B cell (primary cell): ENCODE data around the gene KLHL6. TPM values are rescaled to one million over a fixed set of nuclear protein-coding genes. Genes with fewer than 3 reads are reported as not detected.
A peak's percentile ranks its signal among the peaks of the same experiment; 100 is the strongest.

Source experiments
- ATAC-seq: fragments of 200-7000 bp; cut with Tn5 transposase; one replicate; pipeline ENCODE4 v1.10.0; 2021; ENCODE audit warnings: low read depth, mild to moderate bottlenecking, moderate number of reproducible peaks, moderate library complexity
- CTCF ChIA-PET: fragments of 350-600 bp; sonication (Branson Sonifier 250); formaldehyde crosslinking; loops from one replicate; lab custom pipeline; 2021; ENCODE audit warnings: antibody characterized with exemption, inconsistent platforms; lab: Charles Lee
- POLR2A ChIA-PET: fragments of 350-600 bp; sonication (Branson Sonifier 250); formaldehyde crosslinking; loops from one replicate; lab custom pipeline; 2021; ENCODE audit warnings: antibody characterized with exemption; lab: Charles Lee
- DNase-seq: peaks from one replicate; pipeline ENCODE4 v3.0.0; 2013
- H2AFZ ChIP-seq: 2 replicates; pipeline ENCODE4 v1.6.1; 2012; ENCODE audit warnings: mild to moderate bottlenecking, low read depth, low read length; ENCODE audit not compliant: insufficient read depth, poor library complexity, severe bottlenecking
- H3K27ac ChIP-seq, 2 donors: 1 replicate in 1 of 2; 2 replicates in 1 of 2; pipeline ENCODE4 v1.5.1; 2012 to 2013; ENCODE audit warnings: low read length in 2 of 2, mild to moderate bottlenecking in 2 of 2, moderate library complexity in 1 of 2
- H3K27me3 ChIP-seq, 4 experiments: fragments of 200-600 bp in 1 of 4; sonication (generic) in 1 of 4; replicated peaks in 1 of 4; 1 replicate in 2 of 4; 2 replicates in 2 of 4; pipeline versions ENCODE4 v1.6.1 to v1.7.0; 2013 to 2016; ENCODE audit warnings: low read length in 3 of 4, mild to moderate bottlenecking in 2 of 4, mixed read lengths in 1 of 4, moderate library complexity in 1 of 4; ENCODE audit not compliant: insufficient read depth in 4 of 4, control insufficient read depth in 3 of 4; ENCODE audit errors: control extremely low read depth in 1 of 4
- H3K36me3 ChIP-seq, 2 experiments: replicated peaks in 1 of 2; 1 replicate in 1 of 2; 2 replicates in 1 of 2; pipeline versions ENCODE4 v1.6.1 to v1.7.1; 2013; ENCODE audit warnings: low read length in 1 of 2; ENCODE audit not compliant: insufficient read depth in 2 of 2, control insufficient read depth in 1 of 2; ENCODE audit errors: control extremely low read depth in 1 of 2, extremely low read depth in 1 of 2
- H3K4me1 ChIP-seq, 2 donors: fragments of 200-600 bp in 1 of 2; sonication (generic) in 1 of 2; 1 replicate in 1 of 2; 2 replicates in 1 of 2; pipeline versions ENCODE4 v1.5.1 to v1.6.1; 2013 to 2017; ENCODE audit warnings: low read length in 2 of 2; ENCODE audit not compliant: control insufficient read depth in 2 of 2, insufficient read depth in 2 of 2
- H3K4me2 ChIP-seq: replicated peaks from 2 replicates; pipeline ENCODE3; 2012; ENCODE audit warnings: mild to moderate bottlenecking, low read depth, low read length; ENCODE audit not compliant: poor library complexity, severe bottlenecking
- H3K4me3 ChIP-seq, 5 experiments: fragments of 200-600 bp in 1 of 5; sonication (generic) in 1 of 5; 1 replicate in 3 of 5; 2 replicates in 2 of 5; pipeline versions ENCODE4 v1.5.1 to v1.7.0; 2011 to 2016; ENCODE audit warnings: low read length in 4 of 5, mild to moderate bottlenecking in 4 of 5, low read depth in 2 of 5, control low read depth in 1 of 5, moderate library complexity in 1 of 5; ENCODE audit not compliant: insufficient read depth in 1 of 5; ENCODE audit errors: control extremely low read depth in 1 of 5, extremely low read depth in 1 of 5
- H3K79me2 ChIP-seq: fragments of 200-600 bp; sonication (generic); one replicate; pipeline ENCODE4 v1.6.0; 2016; ENCODE audit warnings: low read length; ENCODE audit not compliant: control insufficient read depth, insufficient read depth
- H3K9ac ChIP-seq: fragments of 200-600 bp; sonication (generic); 2 replicates; pipeline ENCODE4 v1.6.1; 2017; ENCODE audit warnings: mild to moderate bottlenecking, low read length, moderate library complexity
- H3K9me3 ChIP-seq, 3 donors: one replicate each; pipeline versions ENCODE4 v1.6.1 to v1.7.1; 2013; ENCODE audit warnings: low read length in 2 of 3; ENCODE audit not compliant: control insufficient read depth in 2 of 3, insufficient read depth in 1 of 3; ENCODE audit errors: control extremely low read depth in 1 of 3
- H4K20me1 ChIP-seq: 2 replicates; pipeline ENCODE4 v1.6.0; 2012; ENCODE audit warnings: mild to moderate bottlenecking, low read length; ENCODE audit not compliant: insufficient read depth, control insufficient read depth, poor library complexity, severe bottlenecking
- H3K27ac Mint-ChIP-seq: one replicate; pipeline ENCODE4 v1.8.0; 2021; ENCODE audit warnings: mixed read lengths
- H3K27me3 Mint-ChIP-seq: one replicate; pipeline ENCODE4 v1.8.0; 2021; ENCODE audit warnings: mixed read lengths
- H3K4me1 Mint-ChIP-seq: one replicate; pipeline ENCODE4 v1.8.0; 2021; ENCODE audit warnings: mixed read lengths
- H3K4me3 Mint-ChIP-seq: one replicate; pipeline ENCODE4 v1.8.0; 2021; ENCODE audit warnings: mixed read lengths
- H3K9me3 Mint-ChIP-seq: one replicate; pipeline ENCODE4 v1.8.0; 2022; ENCODE audit warnings: mixed read lengths; ENCODE audit not compliant: insufficient read depth
- CTCF ChIP-seq: fragments of 200-600 bp; IDR thresholded peaks from one replicate; pipeline ENCODE4 v1.8.0; 2022; ENCODE audit warnings: antibody characterized with exemption, mild to moderate bottlenecking
- EZH2 ChIP-seq: IDR thresholded peaks from 2 replicates; pipeline ENCODE4 v1.6.1; 2012; ENCODE audit warnings: borderline replicate concordance, low read depth, mild to moderate bottlenecking, moderate library complexity, low read length; ENCODE audit not compliant: insufficient read depth, poor library complexity, severe bottlenecking
- WGBS: methylation state at CpG from one replicate; pipeline ENCODE4 v1.1.5; 2013; ENCODE audit warnings: missing lambda C conversion rate; ENCODE audit not compliant: insufficient coverage; 5-methylcytosine and 5-hydroxymethylcytosine counted together
- intact Hi-C: fragments of 100-400 bp; cut with micrococcal nuclease; formaldehyde crosslinking; loops from one replicate; pipeline ENCODE4 v1.10.0; 2022
- polyA plus RNA-seq: library from polyadenylated mRNA; depleted of rRNA; stranded (reverse); fragments of >200 nt; gene quantifications from 2 replicates; pipeline ENCODE4 v1.2.3, GENCODE V29; 2012
- total RNA-seq, 2 donors: library from RNA; stranded (reverse); fragments of 120-200 nt in 1 of 2; gene quantifications; 1 replicate in 1 of 2; 2 replicates in 1 of 2; pipeline versions ENCODE4 v1.2.3 to v1.2.4, GENCODE V29; 2013 to 2022

Gene KLHL6
- total and polyA plus RNA-seq, 2 donors (not counting 1 experiment from before 2014, with no cell fraction given): 29.6 to 69.7 TPM

GRCh38 chr3:183551930-183552329 lies 3.6 kb downstream of the KLHL6 start:
- Histone ChIP-seq H3K27me3 (no peaks in the 10 kb centered on the region), H3K36me3 (peaks cover 0 to 13% of the 10 kb centered on the region in 2 experiments), H3K79me2 (peaks cover 86% of the 10 kb centered on the region), H3K27ac (no peak overlapping the region), H2AFZ (no peak overlapping the region), H3K4me3 (peak overlapping the region in 2 of 5 experiments; percentile 11 to 18), H3K9me3 (peaks cover 0 to 6% (median 0%) of the 10 kb centered on the region in 3 donors), H3K9ac (peak overlapping the region; percentile 40), H3K4me1 (peaks cover 43 to 64% of the 10 kb centered on the region in 2 donors), H3K4me2 (peak overlapping the region; percentile 91), H4K20me1 (peaks cover 9% of the 10 kb centered on the region)
- TF ChIP-seq CTCF (no peak), EZH2 (no peak)
- no peaks in the 10 kb centered on the region for H3K9me3 Mint-ChIP-seq
- peaks cover 77% of the 10 kb centered on the region for H3K4me1 Mint-ChIP-seq
- no peaks in the 10 kb centered on the region for H3K27me3 Mint-ChIP-seq
- peak overlapping the region; percentile 94 for H3K4me3 Mint-ChIP-seq
- intact Hi-C loops: loop anchor here (1.0 to 5.0 kb wide), 2 partner anchors 16 to 215 kb away; no protein-coding TSS in a partner anchor
- ATAC-seq: no peak
- no peak overlapping the region for H3K27ac Mint-ChIP-seq
- ChIA-PET POLR2A (interaction anchor here (0.7 to 2.3 kb wide), 2 partner anchors 10 to 298 kb away, joined by 7 to 11 read pairs; no protein-coding TSS in a partner anchor), CTCF (interaction anchor here (0.9 to 2.2 kb wide), 10 partner anchors 8 to 84 kb away, joined by 3 to 12 read pairs (median 4); no protein-coding TSS in a partner anchor)
- WGBS: no CpG with 5 or more reads among the region's 6 CpGs
- peak; percentile 51 for DNase-seq

- peaks cover 75% of the 10 kb centered on the region for H3K4me1 Mint-ChIP-seq
- Histone ChIP-seq H3K9me3 (peaks cover 0 to 6% (median 0%) of the 10 kb centered on the region in 3 donors), H3K79me2 (peaks cover 100% of the 10 kb centered on the region), H3K4me1 (peaks cover 25 to 64% of the 10 kb centered on the region in 2 donors), H3K36me3 (peaks cover 0 to 19% of the 10 kb centered on the region in 2 experiments), H3K27me3 (no peaks in the 10 kb centered on the region), H3K4me2 (no peak overlapping the region), H4K20me1 (peaks cover 38% of the 10 kb centered on the region), H2AFZ (no peak overlapping the region), H3K27ac (no peak overlapping the region), H3K9ac (no peak overlapping the region), H3K4me3 (no peak overlapping the region)
- H3K9me3 Mint-ChIP-seq: no peaks in the 10 kb centered on the region
- intact Hi-C loops: no loop called here
- POLR2A ChIA-PET: interaction anchor here (0.6 kb wide), 1 partner anchor 580 kb away, joined by 3 read pairs; no protein-coding TSS in a partner anchor
- WGBS: no CpG with 5 or more reads among the region's 2 CpGs
- H3K27me3 Mint-ChIP-seq: no peaks in the 10 kb centered on the region
- ATAC-seq (no peak), DNase-seq (no peak)
- CTCF ChIA-PET: no interaction called here
- H3K4me3 Mint-ChIP-seq: peak overlapping the region; percentile 39
- TF ChIP-seq EZH2: no peak
- no peak for TF ChIP-seq CTCF
- peak overlapping the region; percentile 65 for H3K27ac Mint-ChIP-seq
These were observed 7.2 kb downstream of the KLHL6 start for GRCh38 chr3:183548262-183548769.
